Measurements from ENCODE around the gene BRAF.
"Not testable (repeated sequence)": the region's sequence is repeated elsewhere in the genome, so short reads cannot be mapped to it uniquely, and the experiment has no call there.

The BRAF gene

DNA sequence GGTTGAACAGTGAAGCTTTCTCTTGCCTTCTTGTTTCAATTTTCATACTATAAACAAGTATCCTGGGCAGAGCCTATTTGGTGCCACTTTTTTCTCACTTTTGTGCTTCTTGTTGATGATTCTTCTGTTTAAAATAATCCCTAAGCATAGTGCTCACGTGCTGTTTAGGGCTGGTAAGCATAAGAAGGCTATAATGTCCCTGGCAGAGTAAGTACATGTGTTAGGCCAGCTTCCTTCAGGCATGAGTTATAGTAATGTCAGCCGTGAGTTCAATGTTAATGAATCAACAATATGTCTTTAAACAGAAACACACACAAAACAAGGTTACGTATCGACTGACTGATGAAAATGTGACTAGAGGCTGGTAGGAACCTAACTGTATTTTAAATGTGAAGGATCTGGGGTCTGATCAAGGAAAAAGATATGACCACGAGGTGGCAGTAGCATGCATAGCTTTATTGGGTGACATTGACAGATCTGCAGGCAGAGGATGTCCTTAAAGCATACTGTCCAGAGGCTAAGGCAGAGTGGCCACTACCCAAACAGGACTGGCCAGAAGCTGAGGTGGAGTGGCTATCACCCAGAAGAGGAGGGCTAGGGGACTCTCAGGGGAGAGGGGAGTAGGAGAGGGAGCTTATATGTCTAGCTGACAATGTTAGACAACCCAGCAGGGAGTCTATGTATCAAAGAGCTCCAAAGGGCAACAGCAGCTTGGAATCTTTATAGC is 113.7 kb downstream of the BRAF start:
- Histone ChIP-seq H3K27me3 (ENCODE audit: insufficient read depth, low read length) (no peaks in the 10 kb centered on the region), H3K4me3 (ENCODE audit: low read length) (no peak overlapping the region), H3K27ac (ENCODE audit: low read length) (no peak overlapping the region), H3K9ac (ENCODE audit: low read depth, low read length) (no peak overlapping the region), H3K4me1 (ENCODE audit: insufficient read depth, low read length) (no peaks in the 10 kb centered on the region), H3K9me3 (ENCODE audit: insufficient read depth, low read depth, low read length) (no peaks in the 10 kb centered on the region), H3K36me3 (ENCODE audit: insufficient read depth, low read depth, low read length) (peaks cover 3% of the 10 kb centered on the region; the same call in 1 of the 2 replicates)

DNA sequence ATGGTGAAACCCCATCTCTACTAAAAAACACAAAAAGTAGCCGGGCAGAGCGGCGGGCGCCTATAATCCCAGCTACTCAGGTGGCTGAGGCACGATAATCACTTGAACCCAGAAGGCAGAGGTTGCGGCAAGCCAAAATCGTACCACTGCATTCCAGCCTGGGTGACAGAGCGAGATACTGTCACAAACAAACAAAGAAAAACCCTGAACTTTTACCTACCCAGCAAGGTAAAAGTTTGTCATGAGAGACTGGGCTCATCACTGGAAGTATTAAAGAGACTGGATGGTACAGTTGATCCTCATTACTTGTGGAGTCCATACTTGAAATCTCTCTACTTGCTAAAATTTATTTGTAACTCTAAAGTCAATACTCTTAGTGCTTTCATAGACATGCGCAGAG is 114.3 kb downstream of the BRAF start:
- Histone ChIP-seq H3K27ac (ENCODE audit: low read length) (no peak overlapping the region), H3K9ac (ENCODE audit: low read depth, low read length) (no peak overlapping the region), H3K4me1 (ENCODE audit: insufficient read depth, low read length) (no peaks in the 10 kb centered on the region), H3K36me3 (ENCODE audit: insufficient read depth, low read depth, low read length) (peaks cover 3% of the 10 kb centered on the region; the same call in 1 of the 2 replicates), H3K4me3 (ENCODE audit: low read length) (no peak overlapping the region), H3K27me3 (ENCODE audit: insufficient read depth, low read length) (no peaks in the 10 kb centered on the region), H3K9me3 (ENCODE audit: insufficient read depth, low read depth, low read length) (no peaks in the 10 kb centered on the region)

DNA sequence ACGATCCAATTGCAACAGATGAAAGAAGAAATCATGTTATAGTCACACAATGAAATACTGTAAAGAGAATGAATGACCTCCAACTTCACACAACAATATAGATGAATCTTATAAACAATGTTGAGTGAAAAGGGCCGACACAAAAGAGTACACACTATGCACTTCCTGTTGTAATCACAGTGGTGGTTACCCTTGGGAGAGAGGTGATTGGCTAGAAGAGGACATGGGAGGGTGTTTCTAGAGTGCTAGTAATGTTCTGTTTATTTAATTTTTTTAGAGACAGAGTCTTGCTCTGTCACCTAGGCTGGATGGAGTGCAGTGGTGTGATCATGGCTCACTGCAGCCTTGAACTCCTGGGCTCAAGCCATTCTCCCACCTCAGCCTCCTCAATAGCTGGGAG is 145.8 kb downstream of the BRAF start:
- peaks cover 72% of the 10 kb centered on the region for H3K36me3 ChIP-seq (ENCODE audit: insufficient read depth, low read depth, low read length)
- no peaks in the 10 kb centered on the region for H3K4me1 ChIP-seq (ENCODE audit: insufficient read depth, low read length)
- no peak overlapping the region for H3K27ac ChIP-seq (ENCODE audit: low read length)
- no peaks in the 10 kb centered on the region for H3K9me3 ChIP-seq (ENCODE audit: insufficient read depth, low read depth, low read length)
- no peak overlapping the region for H3K9ac ChIP-seq (ENCODE audit: low read depth, low read length)
- no peaks in the 10 kb centered on the region for H3K27me3 ChIP-seq (ENCODE audit: insufficient read depth, low read length)
- H3K4me3 ChIP-seq (ENCODE audit: low read length), result no peak overlapping the region

DNA sequence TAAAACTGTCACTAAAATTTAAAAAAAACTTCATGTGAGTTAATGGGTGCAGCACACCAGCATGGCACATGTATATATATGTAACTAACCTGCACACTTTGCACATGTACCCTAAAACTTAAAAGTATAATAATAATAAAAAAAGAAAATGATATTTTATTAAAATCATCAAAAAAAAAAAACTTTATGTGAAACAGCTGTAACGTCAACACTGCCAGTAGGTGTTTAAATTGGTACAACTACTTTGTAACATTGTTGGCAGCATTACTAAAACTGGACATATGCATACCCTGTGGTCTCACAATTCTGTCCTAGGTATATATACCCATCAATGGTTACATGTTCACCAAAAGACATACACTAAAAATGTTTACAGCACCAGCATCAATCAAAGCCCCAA is 146.2 kb downstream of the BRAF start:
- Histone ChIP-seq H3K36me3 (ENCODE audit: insufficient read depth, low read depth, low read length) (peaks cover 76% of the 10 kb centered on the region), H3K27ac (ENCODE audit: low read length) (no peak overlapping the region), H3K4me1 (ENCODE audit: insufficient read depth, low read length) (no peaks in the 10 kb centered on the region)

DNA sequence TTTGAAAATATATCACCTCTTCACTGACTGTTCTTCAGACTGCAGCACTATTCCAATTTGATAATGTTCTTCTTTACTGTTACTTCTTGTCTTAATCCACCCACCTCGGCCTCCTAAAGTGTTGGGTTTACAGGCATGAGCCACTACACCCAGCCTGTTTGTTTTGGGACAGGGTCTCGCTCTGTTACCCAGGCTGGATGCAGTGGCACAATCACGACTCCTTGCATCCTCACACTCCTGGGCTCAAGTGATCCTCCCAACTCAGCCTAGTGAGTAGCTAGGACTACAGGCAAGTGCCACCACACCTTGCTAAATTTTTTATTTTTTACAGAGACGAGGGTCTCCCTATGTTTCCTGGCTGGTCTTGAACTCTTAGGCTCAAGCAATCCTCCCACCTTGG is 150.4 kb downstream of the BRAF start:
- Histone ChIP-seq H3K9me3 (ENCODE audit: insufficient read depth, low read depth, low read length) (no peaks in the 10 kb centered on the region), H3K36me3 (ENCODE audit: insufficient read depth, low read depth, low read length) (peaks cover 72% of the 10 kb centered on the region), H3K9ac (ENCODE audit: low read depth, low read length) (no peak overlapping the region), H3K27ac (ENCODE audit: low read length) (no peak overlapping the region), H3K4me3 (ENCODE audit: low read length) (no peak overlapping the region), H3K4me1 (ENCODE audit: insufficient read depth, low read length) (no peaks in the 10 kb centered on the region), H3K27me3 (ENCODE audit: insufficient read depth, low read length) (no peaks in the 10 kb centered on the region)

More for the DNA sequence above, 146.2 kb downstream of the BRAF start:
- no peaks in the 10 kb centered on the region for H3K27me3 ChIP-seq (ENCODE audit: insufficient read depth, low read length)
- no peak overlapping the region for H3K4me3 ChIP-seq (ENCODE audit: low read length)
- no peaks in the 10 kb centered on the region for H3K9me3 ChIP-seq (ENCODE audit: insufficient read depth, low read depth, low read length)
- H3K9ac ChIP-seq (ENCODE audit: low read depth, low read length), result no peak overlapping the region

DNA sequence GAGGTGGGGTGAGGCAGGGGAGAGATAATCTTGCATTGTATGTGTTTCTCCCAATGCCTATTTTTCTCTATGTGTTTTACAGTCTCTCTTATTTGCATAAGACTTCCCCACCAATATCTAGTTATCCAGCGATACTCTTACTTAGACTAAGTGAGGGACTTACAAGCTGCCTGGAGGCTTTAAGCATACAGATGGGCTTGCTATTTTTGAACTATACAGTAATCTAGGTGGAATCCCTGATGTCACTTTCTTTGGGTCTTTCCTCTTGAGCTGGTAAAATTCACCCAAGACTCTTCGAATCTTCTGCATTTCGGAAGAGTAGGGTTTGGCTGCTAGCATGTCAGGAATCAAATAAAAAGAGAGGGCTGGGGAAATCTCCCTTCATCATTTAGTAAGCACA is 151.6 kb downstream of the BRAF start:
- Histone ChIP-seq H3K27me3 (ENCODE audit: insufficient read depth, low read length) (no peaks in the 10 kb centered on the region), H3K4me3 (ENCODE audit: low read length) (no peak overlapping the region), H3K9ac (ENCODE audit: low read depth, low read length) (no peak overlapping the region), H3K36me3 (ENCODE audit: insufficient read depth, low read depth, low read length) (peaks cover 62% of the 10 kb centered on the region), H3K4me1 (ENCODE audit: insufficient read depth, low read length) (no peaks in the 10 kb centered on the region), H3K9me3 (ENCODE audit: insufficient read depth, low read depth, low read length) (no peaks in the 10 kb centered on the region), H3K27ac (ENCODE audit: low read length) (no peak overlapping the region)

DNA sequence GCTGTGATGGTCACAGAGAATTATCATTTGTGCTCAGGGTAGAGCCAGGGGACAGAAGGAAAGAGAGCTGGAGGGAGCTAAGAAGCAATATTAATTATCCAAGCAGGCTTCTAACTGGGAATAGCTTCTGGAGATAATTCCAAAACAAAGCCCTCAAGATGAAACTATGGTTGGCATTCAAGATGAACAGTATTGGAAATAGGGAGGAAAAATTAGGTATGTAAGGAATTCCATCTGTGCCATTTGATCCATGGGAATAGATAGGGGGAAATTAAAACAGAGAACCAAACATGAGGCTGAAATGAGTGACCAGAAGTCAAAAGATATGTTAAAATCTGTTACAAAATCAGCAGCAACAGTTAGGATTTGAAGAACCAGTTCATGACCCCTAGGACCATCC is 152.9 kb downstream of the BRAF start:
- no peaks in the 10 kb centered on the region for H3K9me3 ChIP-seq (ENCODE audit: insufficient read depth, low read depth, low read length)
- H3K4me3 ChIP-seq (ENCODE audit: low read length), result no peak overlapping the region
- no peaks in the 10 kb centered on the region for H3K27me3 ChIP-seq (ENCODE audit: insufficient read depth, low read length)
- H3K36me3 ChIP-seq (ENCODE audit: insufficient read depth, low read depth, low read length), result peaks cover 50% of the 10 kb centered on the region
- H3K27ac ChIP-seq (ENCODE audit: low read length), result no peak overlapping the region
- H3K9ac ChIP-seq (ENCODE audit: low read depth, low read length), result no peak overlapping the region
- no peaks in the 10 kb centered on the region for H3K4me1 ChIP-seq (ENCODE audit: insufficient read depth, low read length)

DNA sequence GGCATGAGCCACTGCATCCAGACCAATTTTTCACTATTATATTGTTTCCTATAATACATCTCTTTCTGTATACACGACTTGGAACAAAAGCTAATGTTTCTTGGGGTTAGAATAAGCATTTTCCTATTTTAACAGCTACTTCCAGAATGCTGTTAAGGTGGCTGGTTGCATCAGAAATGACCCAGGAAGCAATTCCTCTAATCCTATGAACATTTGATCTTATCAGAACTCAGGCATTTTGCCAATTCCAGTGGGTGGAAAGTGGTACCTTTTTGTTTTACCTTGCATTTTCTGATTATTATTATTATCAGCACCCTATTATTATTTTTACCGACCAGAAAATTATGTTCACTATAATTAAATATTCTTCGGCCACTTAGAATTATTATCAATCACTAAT is 154.9 kb downstream of the BRAF start:
- H3K4me3 ChIP-seq (ENCODE audit: low read length), result no peak overlapping the region
- H3K4me1 ChIP-seq (ENCODE audit: insufficient read depth, low read length), result no peaks in the 10 kb centered on the region
- no peaks in the 10 kb centered on the region for H3K27me3 ChIP-seq (ENCODE audit: insufficient read depth, low read length)
- H3K9ac ChIP-seq (ENCODE audit: low read depth, low read length), result no peak overlapping the region
- peaks cover 37% of the 10 kb centered on the region for H3K36me3 ChIP-seq (ENCODE audit: insufficient read depth, low read depth, low read length)
- H3K9me3 ChIP-seq (ENCODE audit: insufficient read depth, low read depth, low read length), result no peaks in the 10 kb centered on the region
- no peak overlapping the region for H3K27ac ChIP-seq (ENCODE audit: low read length)

DNA sequence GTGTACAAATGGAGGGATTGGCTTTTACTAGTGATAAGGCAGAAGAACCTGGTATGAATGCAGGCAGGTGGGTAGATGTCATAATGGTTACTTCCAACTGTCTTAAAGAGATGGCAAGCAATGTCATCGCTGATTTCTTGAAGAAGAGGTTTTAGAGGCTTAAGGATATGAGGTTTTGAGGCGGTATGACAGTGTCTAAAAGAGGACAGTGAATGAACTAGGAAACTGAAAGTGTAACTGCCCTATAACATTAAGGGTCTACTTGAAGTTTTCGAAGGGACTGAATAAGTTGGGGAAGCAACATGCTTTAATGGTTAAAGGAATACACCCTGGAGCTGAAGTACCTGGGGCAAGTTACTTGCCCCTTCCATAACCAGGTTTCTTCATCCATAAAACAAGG is 157.3 kb downstream of the BRAF start:
- Histone ChIP-seq H3K36me3 (ENCODE audit: insufficient read depth, low read depth, low read length) (peaks cover 19% of the 10 kb centered on the region; the same call in 1 of the 2 replicates), H3K4me1 (ENCODE audit: insufficient read depth, low read length) (no peaks in the 10 kb centered on the region), H3K27me3 (ENCODE audit: insufficient read depth, low read length) (no peaks in the 10 kb centered on the region), H3K9me3 (ENCODE audit: insufficient read depth, low read depth, low read length) (no peaks in the 10 kb centered on the region), H3K27ac (ENCODE audit: low read length) (no peak overlapping the region), H3K9ac (ENCODE audit: low read depth, low read length) (no peak overlapping the region), H3K4me3 (ENCODE audit: low read length) (no peak overlapping the region)

DNA sequence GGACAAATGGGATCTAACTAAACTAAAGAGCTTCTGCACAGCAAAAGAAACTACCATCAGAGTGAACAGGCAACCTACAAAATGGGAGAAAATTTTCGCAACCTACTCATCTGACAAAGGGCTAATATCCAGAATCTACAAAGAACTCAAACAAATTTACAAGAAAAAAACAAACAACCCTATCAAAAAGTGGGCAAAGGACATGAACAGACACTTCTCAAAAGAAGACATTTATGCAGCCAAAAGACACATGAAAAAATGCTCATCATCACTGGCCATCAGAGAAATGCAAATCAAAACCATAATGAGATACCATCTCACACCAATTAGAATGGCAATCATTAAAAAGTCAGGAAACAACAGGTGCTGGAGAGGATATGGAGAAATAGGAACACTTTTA is 159.3 kb downstream of the BRAF start:
- H3K9ac ChIP-seq (ENCODE audit: low read depth, low read length); H3K4me1 ChIP-seq (ENCODE audit: insufficient read depth, low read length); H3K27ac ChIP-seq (ENCODE audit: low read length); H3K4me3 ChIP-seq (ENCODE audit: low read length); H3K9me3 ChIP-seq (ENCODE audit: insufficient read depth, low read depth, low read length); H3K27me3 ChIP-seq (ENCODE audit: insufficient read depth, low read length); H3K36me3 ChIP-seq (ENCODE audit: insufficient read depth, low read depth, low read length): not testable (repeated sequence)

DNA sequence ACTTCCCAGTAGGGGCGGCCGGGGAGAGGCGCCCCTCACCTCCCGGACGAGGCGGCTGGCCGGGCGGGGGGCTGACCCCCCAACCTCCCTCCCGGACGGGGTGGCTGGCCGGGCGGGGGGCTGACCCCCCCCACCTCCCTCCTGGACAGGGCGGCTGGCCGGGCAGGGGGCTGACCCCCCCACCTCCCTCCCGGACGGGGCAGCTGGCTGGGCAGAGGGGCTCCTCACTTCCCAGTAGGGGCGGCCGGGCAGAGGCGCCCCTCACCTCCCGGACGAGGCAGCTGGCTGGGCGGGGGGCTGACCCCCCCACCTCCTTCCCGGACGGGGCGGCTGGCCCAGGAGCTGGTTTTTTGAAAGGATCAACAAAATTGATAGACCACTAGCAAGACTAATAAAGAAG is 161.6 kb downstream of the BRAF start:
- not testable (repeated sequence) for H3K9me3 ChIP-seq (ENCODE audit: insufficient read depth, low read depth, low read length); H3K27ac ChIP-seq (ENCODE audit: low read length); H3K36me3 ChIP-seq (ENCODE audit: insufficient read depth, low read depth, low read length); H3K27me3 ChIP-seq (ENCODE audit: insufficient read depth, low read length); H3K4me1 ChIP-seq (ENCODE audit: insufficient read depth, low read length); H3K4me3 ChIP-seq (ENCODE audit: low read length); H3K9ac ChIP-seq (ENCODE audit: low read depth, low read length)

DNA sequence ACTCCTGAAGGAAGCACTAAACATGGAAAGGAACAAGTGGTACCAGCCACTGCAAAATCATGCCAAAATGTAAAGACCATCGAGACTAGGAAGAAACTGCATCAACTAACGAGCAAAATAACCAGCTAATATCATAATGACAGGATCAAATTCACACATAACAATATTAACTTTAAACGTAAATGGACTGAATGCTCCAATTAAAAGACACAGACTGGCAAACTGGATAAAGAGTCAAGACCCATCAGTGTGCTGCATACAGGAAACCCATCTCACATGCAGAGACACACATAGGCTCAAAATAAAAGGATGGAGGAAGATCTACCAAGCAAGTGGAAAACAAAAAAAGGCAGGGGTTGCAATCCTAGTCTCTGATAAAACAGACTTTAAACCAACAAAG is 163.4 kb downstream of the BRAF start:
- not testable (repeated sequence) for H3K27ac ChIP-seq (ENCODE audit: low read length); H3K4me3 ChIP-seq (ENCODE audit: low read length); H3K9ac ChIP-seq (ENCODE audit: low read depth, low read length); H3K9me3 ChIP-seq (ENCODE audit: insufficient read depth, low read depth, low read length); H3K36me3 ChIP-seq (ENCODE audit: insufficient read depth, low read depth, low read length); H3K4me1 ChIP-seq (ENCODE audit: insufficient read depth, low read length); H3K27me3 ChIP-seq (ENCODE audit: insufficient read depth, low read length)

All from iPS-20b (cell line).